Esophagus muscularis mucosa (tissue), 4 donors: ENCODE measurements around the gene ST6GAL1. TPM values are rescaled to one million over a fixed set of nuclear protein-coding genes. Genes with fewer than 3 reads are reported as not detected.

Experiments
- DNase-seq: peaks from one replicate; pipeline ENCODE4 v3.0.0-alpha.2; 2017; ENCODE audit errors: extremely low spot score
- H3K27ac ChIP-seq, 4 donors: fragments of 200-600 bp; sonication (generic); replicated peaks in 1 of 4; 1 replicate in 3 of 4; 2 replicates in 1 of 4; pipeline ENCODE4 v1.5.1; 2016 to 2019; ENCODE audit warnings: mild to moderate bottlenecking in 1 of 4
- H3K27me3 ChIP-seq, 4 donors: fragments of 200-600 bp; sonication (generic); one replicate each; pipeline versions ENCODE4 v1.5.1 to v1.6.0; 2016 to 2019
- H3K36me3 ChIP-seq, 4 donors: fragments of 200-600 bp; sonication (generic); one replicate each; pipeline ENCODE4 v1.5.1; 2016 to 2019
- H3K4me1 ChIP-seq, 4 donors: fragments of 200-600 bp; sonication (generic); one replicate each; pipeline ENCODE4 v1.5.1; 2016 to 2019
- H3K4me3 ChIP-seq, 4 donors: fragments of 200-600 bp; sonication (generic); 1 replicate in 2 of 4; 2 replicates in 2 of 4; pipeline ENCODE4 v1.5.1; 2016 to 2019; ENCODE audit warnings: mild to moderate bottlenecking in 4 of 4, moderate library complexity in 1 of 4
- H3K9me3 ChIP-seq, 4 donors: fragments of 200-600 bp; sonication (generic); 1 replicate in 3 of 4; 2 replicates in 1 of 4; pipeline ENCODE4 v1.5.1; 2016 to 2019
- EP300 ChIP-seq: sonication (generic); formaldehyde crosslinking; IDR thresholded peaks from one replicate; pipeline ENCODE4 v1.6.1; 2017; ENCODE audit warnings: antibody characterized with exemption
- POLR2A ChIP-seq: fragments of 450-650 bp; IDR thresholded peaks from one replicate; pipeline ENCODE4 v1.6.1; 2017; ENCODE audit warnings: antibody characterized with exemption, moderate library complexity, mild to moderate bottlenecking, low read depth
- POLR2AphosphoS5 ChIP-seq, 2 donors: sonication (generic); formaldehyde crosslinking; IDR thresholded peaks; one replicate each; pipeline ENCODE4 v1.6.1; 2017; ENCODE audit warnings: antibody characterized with exemption in 2 of 2
- WGBS: methylation state at CpG from one replicate; pipeline ENCODE4 v1.1.5; 2018; 5-methylcytosine and 5-hydroxymethylcytosine counted together
- intact Hi-C: fragments of 100-400 bp; cut with DNase I; formaldehyde crosslinking; loops from one replicate; pipeline ENCODE4 v1.15.1; 2023
- total RNA-seq, 4 donors: library from RNA; depleted of rRNA; stranded (reverse); fragments of >200 nt; gene quantifications; one replicate each; pipeline versions ENCODE4 v1.1.0 to v1.2.1, GENCODE V29; 2016
- TF ChIP-seq, protein P1 (sequence below), 3 experiments: fragments of 200-600 bp in 2 of 3; fragments of 450-650 bp in 1 of 3; sonication (generic) in 2 of 3; IDR thresholded peaks; one replicate each; pipeline ENCODE4 v1.5.1; 2017 to 2019; ENCODE audit warnings: antibody characterized with exemption in 3 of 3, mild to moderate bottlenecking in 2 of 3, moderate library complexity in 1 of 3

ST6GAL1 gene
- total RNA-seq, 4 donors from 2014 or later = 15.4 to 29.6 (median 24.4) TPM

DNA sequence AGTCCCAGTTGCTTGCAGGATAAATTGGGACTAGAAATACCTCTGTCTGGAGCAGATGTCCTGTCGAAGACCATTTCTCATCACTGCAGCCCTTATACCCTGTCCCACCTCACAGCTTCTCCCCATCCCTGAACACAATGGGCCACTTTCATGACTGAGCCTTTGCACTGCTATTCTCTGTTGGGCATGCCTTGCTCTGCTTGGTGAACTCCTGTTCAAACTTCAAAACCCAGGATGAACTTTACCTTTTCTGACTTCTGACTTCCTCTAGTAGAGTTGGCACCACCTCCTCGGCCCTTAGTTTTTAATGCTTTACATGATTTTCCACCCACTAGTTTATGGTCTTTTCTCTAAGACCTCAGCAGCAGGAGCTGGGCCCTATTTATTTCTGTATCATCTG is 48.4 kb downstream of the ST6GAL1 start:
- TF ChIP-seq, protein P1, sequence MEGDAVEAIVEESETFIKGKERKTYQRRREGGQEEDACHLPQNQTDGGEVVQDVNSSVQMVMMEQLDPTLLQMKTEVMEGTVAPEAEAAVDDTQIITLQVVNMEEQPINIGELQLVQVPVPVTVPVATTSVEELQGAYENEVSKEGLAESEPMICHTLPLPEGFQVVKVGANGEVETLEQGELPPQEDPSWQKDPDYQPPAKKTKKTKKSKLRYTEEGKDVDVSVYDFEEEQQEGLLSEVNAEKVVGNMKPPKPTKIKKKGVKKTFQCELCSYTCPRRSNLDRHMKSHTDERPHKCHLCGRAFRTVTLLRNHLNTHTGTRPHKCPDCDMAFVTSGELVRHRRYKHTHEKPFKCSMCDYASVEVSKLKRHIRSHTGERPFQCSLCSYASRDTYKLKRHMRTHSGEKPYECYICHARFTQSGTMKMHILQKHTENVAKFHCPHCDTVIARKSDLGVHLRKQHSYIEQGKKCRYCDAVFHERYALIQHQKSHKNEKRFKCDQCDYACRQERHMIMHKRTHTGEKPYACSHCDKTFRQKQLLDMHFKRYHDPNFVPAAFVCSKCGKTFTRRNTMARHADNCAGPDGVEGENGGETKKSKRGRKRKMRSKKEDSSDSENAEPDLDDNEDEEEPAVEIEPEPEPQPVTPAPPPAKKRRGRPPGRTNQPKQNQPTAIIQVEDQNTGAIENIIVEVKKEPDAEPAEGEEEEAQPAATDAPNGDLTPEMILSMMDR (IDR thresholded peaks at IDR 0.05) = no peak
- TF ChIP-seq POLR2AphosphoS5 (IDR thresholded peaks at IDR 0.05) = no peak
- no peak for TF ChIP-seq EP300
- TF ChIP-seq POLR2A = no peak
- Histone ChIP-seq H3K4me1 (peaks cover 19 to 48% (median 26%) of the 10 kb centered on the region in 4 donors), H3K36me3 (peaks cover 0 to 7% (median 0%) of the 10 kb centered on the region in 4 donors), H3K9me3 (no peaks in the 10 kb centered on the region), H3K4me3 (no peak overlapping the region), H3K27me3 (no peaks in the 10 kb centered on the region), H3K27ac (peak overlapping the region in 1 of 4 donors; percentile 85)
- intact Hi-C loops = no loop called here
- DNase-seq = no peak
- WGBS = 95% methylated on average over 2 of the region's 2 CpGs

DNA sequence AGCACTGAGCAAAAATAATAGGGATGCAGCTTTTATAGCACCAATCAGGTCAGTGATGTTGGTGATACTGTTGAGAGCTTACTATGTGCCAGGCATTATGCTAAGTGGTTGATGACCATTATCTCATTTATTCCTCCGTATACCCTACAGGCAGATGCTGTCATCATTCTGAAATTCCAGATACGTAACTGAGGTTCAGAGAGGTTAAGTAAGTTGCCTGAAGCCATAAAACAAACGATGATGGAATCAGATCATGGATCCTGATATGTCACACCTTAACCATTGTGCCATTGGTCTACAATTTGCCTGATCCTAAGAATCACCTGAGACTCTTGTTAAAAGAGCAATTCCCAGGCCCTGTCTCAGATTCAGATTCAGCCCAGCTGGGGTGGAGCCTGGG is 49.5 kb downstream of the ST6GAL1 start:
- DNase-seq = no peak
- Histone ChIP-seq H3K9me3 (no peaks in the 10 kb centered on the region), H3K4me3 (no peak overlapping the region), H3K27ac (no peak overlapping the region), H3K36me3 (peaks cover 0 to 7% (median 0%) of the 10 kb centered on the region in 4 donors), H3K27me3 (no peaks in the 10 kb centered on the region), H3K4me1 (peaks cover 19 to 45% (median 28%) of the 10 kb centered on the region in 4 donors)
- no peak for TF ChIP-seq EP300
- TF ChIP-seq POLR2AphosphoS5 (IDR thresholded peaks at IDR 0.05) = no peak
- TF ChIP-seq, protein P1 (IDR thresholded peaks at IDR 0.05) = no peak
- no peak for TF ChIP-seq POLR2A
- intact Hi-C loops = no loop called here
- 84% methylated on average over 3 of the region's 3 CpGs for WGBS

DNA sequence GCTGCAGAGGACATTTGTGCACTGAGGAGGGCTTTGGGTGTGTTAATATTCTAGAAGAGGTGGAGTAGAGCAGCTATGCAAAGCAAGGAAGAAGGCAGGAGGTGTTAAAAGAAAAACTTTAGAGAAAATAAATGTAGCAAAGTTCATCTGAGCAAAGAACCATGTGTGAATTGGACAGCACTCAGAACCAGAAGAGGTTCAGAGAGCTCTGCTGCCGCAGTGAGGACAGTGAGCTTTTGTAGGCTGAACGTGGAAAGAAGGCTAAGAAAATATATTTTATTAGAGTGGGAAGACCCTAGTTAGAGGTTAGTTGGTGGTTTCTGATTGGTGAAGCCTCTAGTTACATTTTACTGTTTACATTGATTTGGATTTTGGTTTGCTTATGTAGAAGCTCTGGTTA is 50.7 kb downstream of the ST6GAL1 start:
- 92% methylated on average over 2 of the region's 2 CpGs for WGBS
- Histone ChIP-seq H3K27me3 (no peaks in the 10 kb centered on the region), H3K36me3 (peaks cover 0 to 7% (median 0%) of the 10 kb centered on the region in 4 donors), H3K27ac (no peak overlapping the region), H3K9me3 (no peaks in the 10 kb centered on the region), H3K4me3 (no peak overlapping the region), H3K4me1 (peaks cover 19 to 35% (median 27%) of the 10 kb centered on the region in 4 donors)
- intact Hi-C loops = no loop called here
- no peak for DNase-seq
- TF ChIP-seq EP300 (no peak), POLR2A (no peak), POLR2AphosphoS5 (IDR thresholded peaks at IDR 0.05) (no peak)
- TF ChIP-seq, protein P1 (IDR thresholded peaks at IDR 0.05) = no peak

DNA sequence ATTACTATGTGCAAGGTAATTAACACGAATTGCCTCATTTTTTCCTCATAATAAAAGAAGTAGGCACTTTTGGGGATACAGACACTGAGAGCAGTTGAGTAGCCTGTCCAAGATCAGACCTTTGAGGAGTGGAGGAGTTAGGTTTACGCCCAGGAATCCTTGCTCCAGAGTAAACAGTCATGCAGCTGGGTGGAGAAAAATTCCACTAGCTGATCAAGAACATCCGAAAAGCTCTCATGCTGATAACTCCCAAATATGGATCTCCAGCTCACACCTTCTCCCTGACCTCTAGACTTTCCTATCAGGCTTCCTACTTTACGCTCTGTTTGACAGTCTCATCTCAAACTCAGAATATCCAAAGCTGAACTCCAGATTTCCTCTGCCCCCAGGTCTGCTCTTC is 53.3 kb downstream of the ST6GAL1 start:
- no peak overlapping the region for H3K27ac ChIP-seq
- no peaks in the 10 kb centered on the region for H3K9me3 ChIP-seq
- H3K4me1 ChIP-seq = peaks cover 0 to 18% (median 6%) of the 10 kb centered on the region in 4 donors
- intact Hi-C loops = no loop called here
- no peak overlapping the region for H3K4me3 ChIP-seq
- WGBS = 64% methylated on average over 4 of the region's 4 CpGs
- H3K36me3 ChIP-seq = peaks cover 0 to 7% (median 0%) of the 10 kb centered on the region in 4 donors
- no peaks in the 10 kb centered on the region for H3K27me3 ChIP-seq
- no peak for DNase-seq
- TF ChIP-seq, protein P1 (IDR thresholded peaks at IDR 0.05) = no peak
- TF ChIP-seq EP300 (no peak), POLR2AphosphoS5 (IDR thresholded peaks at IDR 0.05) (no peak), POLR2A (no peak)

DNA sequence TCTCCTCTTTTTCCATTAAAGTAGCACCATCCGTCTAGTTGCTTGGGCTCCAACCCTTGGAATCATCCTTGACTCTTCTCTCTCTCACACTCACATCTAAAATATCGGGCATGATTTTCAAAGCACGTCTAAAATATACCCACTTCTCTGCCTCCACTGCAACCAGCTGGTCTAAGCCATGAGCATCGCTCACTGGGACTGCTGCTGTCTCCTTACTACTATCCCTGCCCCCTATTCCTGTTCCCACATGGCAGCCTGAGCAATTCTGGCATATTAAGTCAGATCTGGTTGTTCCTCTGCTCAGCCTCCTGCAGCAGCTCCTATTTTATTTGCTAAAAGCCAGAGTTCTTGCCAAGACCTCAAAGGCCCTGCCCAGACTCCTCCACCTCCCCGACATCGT is 53.7 kb downstream of the ST6GAL1 start:
- TF ChIP-seq POLR2A (no peak), EP300 (no peak), POLR2AphosphoS5 (IDR thresholded peaks at IDR 0.05) (no peak)
- TF ChIP-seq, protein P1 (IDR thresholded peaks at IDR 0.05) = no peak
- Histone ChIP-seq H3K27ac (no peak overlapping the region), H3K9me3 (no peaks in the 10 kb centered on the region), H3K36me3 (peaks cover 0 to 7% (median 0%) of the 10 kb centered on the region in 4 donors), H3K4me1 (peaks cover 0 to 18% (median 6%) of the 10 kb centered on the region in 4 donors), H3K27me3 (no peaks in the 10 kb centered on the region), H3K4me3 (no peak overlapping the region)
- WGBS = 82% methylated on average over 6 of the region's 6 CpGs
- DNase-seq = no peak
- intact Hi-C loops = no loop called here
